ENCODE results near the gene CYP2C19.

DNA sequence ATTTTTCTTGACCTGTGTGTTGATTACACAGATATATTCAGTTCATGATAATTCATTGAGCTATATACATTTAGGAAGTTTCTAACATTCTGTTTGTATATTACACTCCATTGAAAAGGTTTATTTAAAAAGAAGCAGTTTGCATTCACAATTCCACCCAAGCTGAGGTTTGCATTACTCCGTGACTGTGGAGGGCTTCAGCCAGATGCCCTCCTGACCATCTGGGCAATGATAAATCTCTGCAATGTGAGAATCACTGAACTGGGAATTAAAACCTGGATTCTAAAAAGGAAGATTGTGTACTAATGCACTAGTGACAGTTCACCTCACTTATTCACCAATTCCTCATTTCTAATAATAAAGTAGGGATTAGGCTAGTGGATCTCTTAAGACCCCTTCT is 139.6 kb downstream of the CYP2C19 start:
- TF ChIP-seq STAT6 (CRISPR knock-in tag; conservative IDR thresholded peaks at IDR 0.05; ENCODE audit: low read depth) (no peak), E2F1 (CRISPR knock-in tag; IDR thresholded peaks at IDR 0.05) (no peak), NR2C2 (CRISPR knock-in tag; IDR thresholded peaks at IDR 0.05) (no peak), CTCF (IDR thresholded peaks at IDR 0.05) (no peak), MAX (CRISPR knock-in tag; IDR thresholded peaks at IDR 0.05) (no peak), FOXJ3 (CRISPR knock-in tag; IDR thresholded peaks at IDR 0.05; ENCODE audit: borderline replicate concordance) (no peak), JUN (CRISPR knock-in tag; IDR thresholded peaks at IDR 0.05) (no peak), CBFB (CRISPR knock-in tag; IDR thresholded peaks at IDR 0.05; ENCODE audit: low read depth) (no peak)
- TF ChIP-seq, protein P1, sequence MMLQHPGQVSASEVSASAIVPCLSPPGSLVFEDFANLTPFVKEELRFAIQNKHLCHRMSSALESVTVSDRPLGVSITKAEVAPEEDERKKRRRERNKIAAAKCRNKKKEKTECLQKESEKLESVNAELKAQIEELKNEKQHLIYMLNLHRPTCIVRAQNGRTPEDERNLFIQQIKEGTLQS (CRISPR knock-in tag; conservative IDR thresholded peaks at IDR 0.05): no peak
- TF ChIP-seq, protein P2, sequence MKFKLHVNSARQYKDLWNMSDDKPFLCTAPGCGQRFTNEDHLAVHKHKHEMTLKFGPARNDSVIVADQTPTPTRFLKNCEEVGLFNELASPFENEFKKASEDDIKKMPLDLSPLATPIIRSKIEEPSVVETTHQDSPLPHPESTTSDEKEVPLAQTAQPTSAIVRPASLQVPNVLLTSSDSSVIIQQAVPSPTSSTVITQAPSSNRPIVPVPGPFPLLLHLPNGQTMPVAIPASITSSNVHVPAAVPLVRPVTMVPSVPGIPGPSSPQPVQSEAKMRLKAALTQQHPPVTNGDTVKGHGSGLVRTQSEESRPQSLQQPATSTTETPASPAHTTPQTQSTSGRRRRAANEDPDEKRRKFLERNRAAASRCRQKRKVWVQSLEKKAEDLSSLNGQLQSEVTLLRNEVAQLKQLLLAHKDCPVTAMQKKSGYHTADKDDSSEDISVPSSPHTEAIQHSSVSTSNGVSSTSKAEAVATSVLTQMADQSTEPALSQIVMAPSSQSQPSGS (CRISPR knock-in tag; IDR thresholded peaks at IDR 0.05; ENCODE audit: borderline replicate concordance, low read depth): no peak
